Loucy (cell line): ENCODE measurements around the gene RNF166.

Source experiments
- EZH2phosphoT487 ChIP-seq: fragments of 200-600 bp; IDR thresholded peaks from 2 replicates; pipeline ENCODE4 v1.6.1; 2018; ENCODE audit warnings: antibody characterized with exemption, mild to moderate bottlenecking, moderate library complexity, borderline replicate concordance
- TF ChIP-seq, protein P1 (sequence below): fragments of 200-600 bp; sonication (generic); conservative IDR thresholded peaks from 2 replicates; pipeline ENCODE4 v1.5.1; 2014; ENCODE audit warnings: mild to moderate bottlenecking, antibody characterized with exemption, low read length

DNA sequence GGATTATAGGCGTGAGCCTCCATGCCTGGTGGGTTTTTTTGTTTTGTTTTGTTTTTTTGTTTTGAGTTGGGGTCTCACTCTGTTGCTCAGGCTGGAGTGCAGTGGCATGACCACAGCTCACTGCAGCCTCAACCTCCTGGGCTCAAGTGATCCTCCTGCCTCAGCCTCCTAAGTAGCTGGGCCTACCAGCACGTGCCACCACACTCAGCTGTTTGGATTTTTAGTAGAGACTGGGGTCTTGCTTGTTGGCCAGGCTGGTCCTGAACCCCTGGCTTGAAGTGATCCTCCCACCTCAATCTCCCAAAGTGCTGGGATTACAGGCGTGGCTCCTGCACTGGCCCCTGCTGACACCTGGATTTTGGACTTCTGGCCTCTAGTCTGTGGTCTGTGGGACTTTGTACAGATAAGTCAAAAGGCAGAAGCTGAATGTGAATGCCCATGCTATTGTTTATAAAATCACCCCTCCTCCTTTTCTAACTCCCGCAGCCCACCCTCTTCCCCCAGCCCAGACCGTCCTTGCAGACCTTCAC is 25.6 kb downstream of the RNF166 start:
- TF ChIP-seq, protein P1, sequence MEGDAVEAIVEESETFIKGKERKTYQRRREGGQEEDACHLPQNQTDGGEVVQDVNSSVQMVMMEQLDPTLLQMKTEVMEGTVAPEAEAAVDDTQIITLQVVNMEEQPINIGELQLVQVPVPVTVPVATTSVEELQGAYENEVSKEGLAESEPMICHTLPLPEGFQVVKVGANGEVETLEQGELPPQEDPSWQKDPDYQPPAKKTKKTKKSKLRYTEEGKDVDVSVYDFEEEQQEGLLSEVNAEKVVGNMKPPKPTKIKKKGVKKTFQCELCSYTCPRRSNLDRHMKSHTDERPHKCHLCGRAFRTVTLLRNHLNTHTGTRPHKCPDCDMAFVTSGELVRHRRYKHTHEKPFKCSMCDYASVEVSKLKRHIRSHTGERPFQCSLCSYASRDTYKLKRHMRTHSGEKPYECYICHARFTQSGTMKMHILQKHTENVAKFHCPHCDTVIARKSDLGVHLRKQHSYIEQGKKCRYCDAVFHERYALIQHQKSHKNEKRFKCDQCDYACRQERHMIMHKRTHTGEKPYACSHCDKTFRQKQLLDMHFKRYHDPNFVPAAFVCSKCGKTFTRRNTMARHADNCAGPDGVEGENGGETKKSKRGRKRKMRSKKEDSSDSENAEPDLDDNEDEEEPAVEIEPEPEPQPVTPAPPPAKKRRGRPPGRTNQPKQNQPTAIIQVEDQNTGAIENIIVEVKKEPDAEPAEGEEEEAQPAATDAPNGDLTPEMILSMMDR, result no peak
- TF ChIP-seq EZH2phosphoT487, result no peak
